NT2/D1 (cell line): Measurements from ENCODE around the gene HTT.

Experiments used
- SUZ12 ChIP-seq: IDR thresholded peaks from 2 replicates; pipeline ENCODE4 v1.6.1; 2011; ENCODE audit not compliant: insufficient read length, insufficient read depth; ENCODE audit errors: extremely low read depth
- YY1 ChIP-seq: IDR thresholded peaks from 2 replicates; pipeline ENCODE4 v1.6.1; 2011; ENCODE audit not compliant: insufficient read length, insufficient read depth
- ZNF274 ChIP-seq: IDR thresholded peaks from 2 replicates; pipeline ENCODE4 v1.6.1; 2011; ENCODE audit warnings: mild to moderate bottlenecking, low read depth, low read length

DNA sequence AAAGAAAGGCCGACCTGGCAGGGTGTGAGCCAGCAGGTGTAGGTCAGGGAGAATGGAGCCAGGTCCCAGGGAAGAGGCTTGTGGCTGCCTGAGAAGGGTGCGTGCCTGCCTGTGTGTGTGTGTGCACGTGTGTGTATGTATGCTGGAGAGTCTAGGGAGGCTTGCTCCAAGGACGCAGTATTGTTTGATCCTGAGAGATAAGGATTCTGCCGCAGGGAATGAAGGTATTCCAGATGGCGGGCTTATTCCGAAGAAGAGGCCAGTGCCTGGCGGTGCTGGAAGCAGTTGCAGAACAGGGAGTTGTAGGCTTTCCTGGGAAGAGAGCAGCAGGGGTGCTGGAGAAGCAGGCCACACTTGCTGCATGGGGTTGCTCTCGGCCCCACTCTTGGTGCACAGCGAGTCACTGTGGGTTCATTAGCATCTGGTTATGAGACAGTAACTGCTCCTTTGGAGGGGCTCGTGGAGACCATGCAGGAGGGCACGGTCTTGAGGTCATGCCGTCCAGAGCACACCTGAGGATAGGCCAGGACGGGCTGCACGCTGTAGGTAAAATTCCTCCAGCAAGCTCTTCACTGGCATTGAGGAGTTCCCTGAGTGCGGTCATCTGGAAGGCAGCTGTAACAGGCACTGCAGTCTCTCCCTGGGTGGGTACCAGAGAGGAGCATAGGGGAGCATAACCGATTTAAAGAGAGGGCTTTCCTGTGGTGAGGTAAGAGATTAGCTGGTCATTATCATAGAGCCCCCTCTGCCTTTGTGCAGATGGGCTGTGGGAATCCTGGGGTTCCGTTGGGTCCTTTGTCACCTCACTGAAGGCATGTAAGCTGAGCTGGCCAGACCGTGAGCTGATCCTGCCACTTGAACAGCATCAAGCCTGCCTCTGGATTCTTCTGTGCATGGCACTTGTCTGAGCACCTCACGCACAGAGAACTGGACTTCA is 144.6 kb downstream of the HTT start:
- TF ChIP-seq ZNF274 (no peak), SUZ12 (no peak), YY1 (no peak)
